ENCODE data around the gene CD14.
A peak's percentile ranks its signal among the peaks of the same experiment; 100 is the strongest.
"Not testable (repeated sequence)": the region's sequence is repeated elsewhere in the genome, so short reads cannot be mapped to it uniquely, and the experiment has no call there.

CD14 gene

DNA sequence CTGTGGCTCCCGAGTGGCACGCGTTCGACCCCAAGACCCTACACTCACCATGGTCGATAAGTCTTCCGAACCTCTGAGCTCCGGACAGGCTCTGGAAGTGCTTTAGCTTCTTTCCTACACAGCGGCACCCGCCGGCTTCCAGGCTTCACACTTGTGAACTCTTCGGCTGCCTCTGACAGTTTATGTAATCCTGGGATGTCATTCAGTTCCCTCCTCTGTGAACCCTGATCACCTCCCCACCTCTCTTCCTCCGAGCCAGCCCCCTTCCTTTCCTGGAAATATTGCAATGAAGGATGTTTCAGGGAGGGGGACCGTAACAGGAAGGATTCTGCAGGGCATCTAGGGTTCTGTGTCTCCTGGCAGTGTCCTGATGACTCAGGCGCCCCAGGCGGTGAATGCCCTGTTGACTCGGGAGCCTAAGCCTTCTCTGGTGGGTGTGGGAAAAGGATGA lies at the start of gene CD14:
Gene CD14 (minus strand): TSS at position 155 of the 451 bp plus-strand sequence. CDS start 104 bp downstream, at position 51.
- Histone ChIP-seq H3K4me1 (ENCODE audit: control insufficient read depth, insufficient read depth, low read length) (peaks cover 12% of the 10 kb centered on the region), H3K4me3 (ENCODE audit: low read length) (peak within 1 kb of the TSS; percentile 48), H3K9ac (ENCODE audit: low read length) (peak within 1 kb of the TSS; percentile 62), H3K9me3 (ENCODE audit: control insufficient read depth, low read length) (no peaks in the 10 kb centered on the region), H3K36me3 (ENCODE audit: control insufficient read depth, insufficient read depth, low read length) (no peaks in the 10 kb centered on the region), H3K27me3 (ENCODE audit: control insufficient read depth, insufficient read depth, low read length) (no peaks in the 10 kb centered on the region)

DNA sequence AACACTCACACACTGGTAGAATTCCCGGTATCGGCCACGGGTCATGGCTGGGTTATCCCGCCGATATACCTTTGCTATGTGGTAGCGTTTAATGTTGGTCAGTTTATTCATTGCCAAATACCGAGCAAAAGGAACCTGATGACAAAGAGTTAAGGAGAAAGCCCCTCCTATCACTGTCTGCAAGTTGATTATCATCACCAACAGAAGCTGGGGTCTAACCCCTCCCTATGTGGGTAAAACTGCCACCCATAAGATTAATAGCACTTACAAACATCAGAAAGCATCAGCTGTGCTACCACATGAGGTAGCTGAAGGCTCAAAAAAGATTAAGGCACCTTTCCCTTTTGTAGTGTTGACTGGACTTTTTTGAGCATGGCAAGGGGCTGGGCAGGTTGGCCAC lies 46.0 kb upstream of the CD14 start:
- no peaks in the 10 kb centered on the region for H3K4me1 ChIP-seq (ENCODE audit: control insufficient read depth, insufficient read depth, low read length)
- no peaks in the 10 kb centered on the region for H3K9me3 ChIP-seq (ENCODE audit: control insufficient read depth, low read length)
- no peaks in the 10 kb centered on the region for H3K27me3 ChIP-seq (ENCODE audit: control insufficient read depth, insufficient read depth, low read length)
- peaks cover 4% of the 10 kb centered on the region for H3K36me3 ChIP-seq (ENCODE audit: control insufficient read depth, insufficient read depth, low read length)
- H3K4me3 ChIP-seq (ENCODE audit: low read length), result no peak overlapping the region
- no peak overlapping the region for H3K9ac ChIP-seq (ENCODE audit: low read length)

DNA sequence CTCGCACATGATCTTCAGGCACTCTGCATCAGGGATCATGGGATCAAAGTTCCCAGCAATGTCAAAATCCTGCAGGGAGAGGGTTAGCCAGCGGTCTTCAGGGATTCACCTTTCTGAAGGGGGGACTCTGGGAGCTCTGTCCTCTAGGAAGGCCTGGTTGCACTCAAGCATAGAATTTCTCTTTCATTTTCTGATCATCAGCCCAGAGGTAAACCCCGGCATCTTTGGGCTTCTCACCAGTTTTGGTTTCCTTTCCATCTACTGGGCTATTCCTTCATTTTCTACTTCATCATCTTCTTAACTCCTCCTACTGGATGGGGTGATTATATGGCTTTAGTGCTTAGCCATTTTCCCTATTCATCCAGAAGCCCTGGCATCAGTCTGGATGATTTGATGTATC lies 45.0 kb upstream of the CD14 start:
- Histone ChIP-seq H3K36me3 (ENCODE audit: control insufficient read depth, insufficient read depth, low read length) (peaks cover 4% of the 10 kb centered on the region), H3K9me3 (ENCODE audit: control insufficient read depth, low read length) (no peaks in the 10 kb centered on the region)

DNA sequence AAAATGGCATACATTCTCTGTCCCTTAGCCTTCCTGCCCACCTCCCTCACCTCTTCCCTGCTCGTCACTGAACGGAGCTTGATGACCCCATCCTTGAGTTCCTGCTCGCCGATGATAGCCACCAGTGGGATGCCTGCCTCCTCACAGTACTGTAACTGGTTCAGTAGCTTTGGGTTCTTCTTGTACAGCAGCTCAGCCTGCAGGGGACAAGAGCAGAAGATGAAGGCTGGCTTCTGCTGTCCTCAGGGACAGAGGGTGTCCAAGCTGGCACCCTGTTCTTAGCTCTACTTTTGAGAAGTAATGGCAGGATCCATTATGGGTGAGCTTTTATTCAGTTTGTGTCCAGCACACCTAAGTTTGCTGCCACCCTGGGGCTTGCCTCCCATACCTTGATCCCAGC lies 41.7 kb upstream of the CD14 start:
- peaks cover 5% of the 10 kb centered on the region for H3K36me3 ChIP-seq (ENCODE audit: control insufficient read depth, insufficient read depth, low read length)
- H3K4me3 ChIP-seq (ENCODE audit: low read length), result no peak overlapping the region
- H3K9me3 ChIP-seq (ENCODE audit: control insufficient read depth, low read length), result no peaks in the 10 kb centered on the region
- H3K27me3 ChIP-seq (ENCODE audit: control insufficient read depth, insufficient read depth, low read length), result no peaks in the 10 kb centered on the region
- H3K9ac ChIP-seq (ENCODE audit: low read length), result no peak overlapping the region
- peaks cover 13% of the 10 kb centered on the region for H3K4me1 ChIP-seq (ENCODE audit: control insufficient read depth, insufficient read depth, low read length)

More for the DNA sequence above, 45.0 kb upstream of the CD14 start:
- H3K27me3 ChIP-seq (ENCODE audit: control insufficient read depth, insufficient read depth, low read length), result no peaks in the 10 kb centered on the region
- no peaks in the 10 kb centered on the region for H3K4me1 ChIP-seq (ENCODE audit: control insufficient read depth, insufficient read depth, low read length)
- H3K9ac ChIP-seq (ENCODE audit: low read length), result no peak overlapping the region
- H3K4me3 ChIP-seq (ENCODE audit: low read length), result no peak overlapping the region

DNA sequence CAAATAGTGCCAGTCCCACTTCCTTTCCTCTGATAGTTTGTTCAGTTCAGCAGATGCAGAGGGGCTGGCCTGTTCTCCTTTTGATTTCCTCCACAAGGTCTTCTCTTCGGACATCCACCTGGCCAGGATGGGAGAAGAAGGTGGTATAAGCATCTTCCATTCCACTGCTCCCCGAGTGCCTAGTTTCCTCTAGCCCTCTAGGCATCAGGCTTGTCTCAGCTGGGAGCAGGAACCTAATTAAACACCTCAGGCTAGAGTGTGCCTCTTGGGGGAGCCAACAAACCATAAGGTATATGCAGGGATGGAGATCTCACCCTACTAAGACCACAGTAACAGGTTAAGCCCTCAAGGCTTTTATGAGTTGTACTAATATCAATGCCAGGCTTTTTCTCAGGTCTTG lies 41.2 kb upstream of the CD14 start:
- Histone ChIP-seq H3K36me3 (ENCODE audit: control insufficient read depth, insufficient read depth, low read length) (peaks cover 10% of the 10 kb centered on the region), H3K4me1 (ENCODE audit: control insufficient read depth, insufficient read depth, low read length) (peaks cover 13% of the 10 kb centered on the region), H3K9ac (ENCODE audit: low read length) (no peak overlapping the region), H3K4me3 (ENCODE audit: low read length) (no peak overlapping the region), H3K27me3 (ENCODE audit: control insufficient read depth, insufficient read depth, low read length) (no peaks in the 10 kb centered on the region), H3K9me3 (ENCODE audit: control insufficient read depth, low read length) (no peaks in the 10 kb centered on the region)

DNA sequence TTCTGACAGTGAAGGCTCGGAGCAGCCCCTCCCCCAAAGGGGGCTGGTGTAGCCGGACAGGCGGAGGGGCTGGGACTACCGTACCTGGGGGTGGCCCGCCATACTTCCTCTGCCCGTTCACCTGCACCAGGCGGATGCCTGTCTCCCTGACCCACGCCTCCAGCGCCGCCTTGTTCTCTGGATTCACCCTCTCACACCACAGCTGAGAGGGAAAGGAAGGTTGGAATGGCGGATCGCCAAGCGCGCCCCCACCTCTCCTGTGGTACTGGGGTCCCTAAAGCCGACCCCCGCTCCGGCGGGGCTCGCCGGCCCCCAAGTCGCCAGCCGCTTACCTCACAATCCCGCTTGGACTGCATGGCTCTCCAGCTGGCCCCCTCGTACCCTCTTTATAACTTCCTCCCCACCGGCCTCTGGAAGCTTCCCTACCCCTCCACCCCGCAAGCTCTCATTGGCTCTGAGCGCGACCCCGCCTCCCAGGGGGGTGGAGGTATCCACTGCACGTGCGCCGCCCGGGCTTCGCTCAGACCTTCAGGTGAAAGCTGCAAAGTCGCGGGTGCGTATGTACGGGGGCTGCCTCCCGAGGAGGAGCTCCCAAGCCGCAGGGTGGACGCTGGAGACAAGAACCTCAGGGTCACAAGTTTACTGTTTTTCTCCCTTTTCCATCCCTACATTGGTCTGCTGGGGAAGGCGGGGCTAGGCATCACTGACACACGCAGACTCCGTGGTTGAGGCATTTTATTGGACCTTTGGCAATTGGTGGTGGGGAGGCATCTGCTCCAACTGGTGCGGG lies 40.4 kb upstream of the CD14 start, which contains the start of gene DND1:
Gene DND1 (minus strand): TSS at position 390 of the 790 bp plus-strand sequence. CDS start 34 bp downstream, at position 356.
- Histone ChIP-seq H3K9me3 (ENCODE audit: control insufficient read depth, low read length) (no peaks in the 10 kb centered on the region), H3K36me3 (ENCODE audit: control insufficient read depth, insufficient read depth, low read length) (peaks cover 17% of the 10 kb centered on the region), H3K9ac (ENCODE audit: low read length) (no peak within 1 kb of the TSS), H3K4me1 (ENCODE audit: control insufficient read depth, insufficient read depth, low read length) (peaks cover 13% of the 10 kb centered on the region), H3K4me3 (ENCODE audit: low read length) (no peak within 1 kb of the TSS), H3K27me3 (ENCODE audit: control insufficient read depth, insufficient read depth, low read length) (no peaks in the 10 kb centered on the region)

DNA sequence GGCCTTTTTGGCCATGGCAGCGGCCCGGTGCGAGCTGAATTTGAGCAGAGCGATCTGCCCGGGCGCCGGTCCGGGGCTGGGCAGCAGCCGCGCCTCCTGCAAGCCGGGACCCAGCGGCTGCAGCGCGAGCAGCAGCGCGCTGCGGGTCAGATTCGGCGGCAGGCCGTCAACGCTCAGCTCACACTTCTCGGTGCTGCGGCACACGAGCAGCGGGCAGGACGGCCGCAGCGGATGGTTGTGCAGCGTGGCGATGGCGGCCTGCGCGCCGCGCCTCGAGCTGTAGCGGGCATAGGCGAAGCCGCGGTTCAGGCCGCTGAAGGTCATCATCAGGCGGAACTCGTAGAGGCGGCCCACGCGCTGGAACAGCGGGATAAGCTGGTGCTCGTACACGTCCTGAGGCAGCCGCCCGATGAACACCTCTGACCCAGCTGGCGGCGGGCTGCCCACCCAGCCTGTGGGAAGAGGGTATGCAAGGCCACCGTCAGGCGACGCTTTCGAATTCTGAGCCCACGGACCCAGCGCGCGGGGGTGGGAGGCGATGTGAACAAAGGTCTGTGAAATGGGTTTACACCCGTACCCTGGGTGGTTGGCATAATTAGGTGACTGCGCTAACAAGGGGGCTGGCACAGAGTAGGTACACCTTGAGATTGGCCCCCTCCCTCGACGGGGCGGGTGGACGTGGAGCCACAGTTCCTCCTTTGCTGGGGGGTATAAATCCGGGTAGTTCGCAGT lies 39.6 kb upstream of the CD14 start:
- Histone ChIP-seq H3K36me3 (ENCODE audit: control insufficient read depth, insufficient read depth, low read length) (peaks cover 22% of the 10 kb centered on the region), H3K4me1 (ENCODE audit: control insufficient read depth, insufficient read depth, low read length) (peaks cover 13% of the 10 kb centered on the region), H3K4me3 (ENCODE audit: low read length) (no peak overlapping the region), H3K27me3 (ENCODE audit: control insufficient read depth, insufficient read depth, low read length) (no peaks in the 10 kb centered on the region), H3K9ac (ENCODE audit: low read length) (no peak overlapping the region), H3K9me3 (ENCODE audit: control insufficient read depth, low read length) (no peaks in the 10 kb centered on the region)

DNA sequence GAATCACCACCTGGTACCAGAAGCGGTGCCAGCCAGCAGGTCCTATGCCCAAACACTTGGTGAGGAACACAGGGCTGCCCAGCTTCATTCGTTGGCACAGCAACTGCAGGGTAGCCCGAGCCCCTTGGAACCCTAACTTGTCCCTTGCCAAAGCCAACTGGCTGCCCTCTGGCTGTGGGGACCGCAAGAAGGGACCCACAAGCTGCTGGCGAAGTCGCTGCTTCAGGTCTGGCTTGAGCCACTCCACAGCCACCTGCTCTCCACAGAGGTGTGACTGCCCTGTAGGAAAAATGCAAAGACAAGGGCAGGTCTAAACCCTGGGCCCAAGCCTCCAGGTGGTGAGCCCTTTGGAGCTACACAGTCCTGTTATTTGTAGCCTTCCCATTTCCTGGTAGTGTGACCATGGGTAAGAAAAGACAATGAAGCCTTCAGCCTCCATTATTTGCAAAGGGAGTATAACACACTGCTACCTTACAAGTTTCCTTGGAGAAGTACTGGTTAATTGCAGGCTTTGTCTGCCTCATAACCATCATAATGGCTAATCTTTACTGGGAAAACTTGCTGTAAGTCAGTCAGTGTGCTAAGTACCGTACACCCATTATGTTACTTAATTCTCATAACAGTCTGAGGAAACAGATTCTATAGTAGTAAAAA lies 38.6 kb upstream of the CD14 start:
- no peak overlapping the region for H3K9ac ChIP-seq (ENCODE audit: low read length)
- H3K9me3 ChIP-seq (ENCODE audit: control insufficient read depth, low read length), result no peaks in the 10 kb centered on the region
- no peak overlapping the region for H3K4me3 ChIP-seq (ENCODE audit: low read length)
- H3K36me3 ChIP-seq (ENCODE audit: control insufficient read depth, insufficient read depth, low read length), result peaks cover 22% of the 10 kb centered on the region
- no peaks in the 10 kb centered on the region for H3K27me3 ChIP-seq (ENCODE audit: control insufficient read depth, insufficient read depth, low read length)
- H3K4me1 ChIP-seq (ENCODE audit: control insufficient read depth, insufficient read depth, low read length), result peaks cover 13% of the 10 kb centered on the region

DNA sequence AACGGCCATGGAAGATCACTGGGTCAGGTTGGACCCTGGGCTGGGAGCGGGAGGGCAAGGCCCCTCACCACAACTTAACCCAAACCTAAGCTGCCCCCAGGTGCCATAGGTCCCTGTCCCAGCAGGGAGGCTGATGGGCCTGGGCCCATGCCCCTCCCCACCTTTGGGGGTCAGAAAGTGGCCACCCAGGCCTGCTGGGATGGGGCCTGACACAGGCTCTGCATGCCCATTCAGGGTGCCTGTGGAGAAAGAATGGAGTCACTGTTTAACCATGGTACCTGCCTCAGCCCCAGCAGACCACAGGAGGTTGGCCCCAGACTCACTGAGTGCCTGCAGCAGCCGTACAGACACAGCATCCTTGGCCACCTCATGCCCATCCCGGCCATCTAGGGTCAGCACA lies 38.1 kb upstream of the CD14 start:
- peaks cover 13% of the 10 kb centered on the region for H3K4me1 ChIP-seq (ENCODE audit: control insufficient read depth, insufficient read depth, low read length)
- H3K4me3 ChIP-seq (ENCODE audit: low read length), result not testable (repeated sequence)
- peaks cover 22% of the 10 kb centered on the region for H3K36me3 ChIP-seq (ENCODE audit: control insufficient read depth, insufficient read depth, low read length)

DNA sequence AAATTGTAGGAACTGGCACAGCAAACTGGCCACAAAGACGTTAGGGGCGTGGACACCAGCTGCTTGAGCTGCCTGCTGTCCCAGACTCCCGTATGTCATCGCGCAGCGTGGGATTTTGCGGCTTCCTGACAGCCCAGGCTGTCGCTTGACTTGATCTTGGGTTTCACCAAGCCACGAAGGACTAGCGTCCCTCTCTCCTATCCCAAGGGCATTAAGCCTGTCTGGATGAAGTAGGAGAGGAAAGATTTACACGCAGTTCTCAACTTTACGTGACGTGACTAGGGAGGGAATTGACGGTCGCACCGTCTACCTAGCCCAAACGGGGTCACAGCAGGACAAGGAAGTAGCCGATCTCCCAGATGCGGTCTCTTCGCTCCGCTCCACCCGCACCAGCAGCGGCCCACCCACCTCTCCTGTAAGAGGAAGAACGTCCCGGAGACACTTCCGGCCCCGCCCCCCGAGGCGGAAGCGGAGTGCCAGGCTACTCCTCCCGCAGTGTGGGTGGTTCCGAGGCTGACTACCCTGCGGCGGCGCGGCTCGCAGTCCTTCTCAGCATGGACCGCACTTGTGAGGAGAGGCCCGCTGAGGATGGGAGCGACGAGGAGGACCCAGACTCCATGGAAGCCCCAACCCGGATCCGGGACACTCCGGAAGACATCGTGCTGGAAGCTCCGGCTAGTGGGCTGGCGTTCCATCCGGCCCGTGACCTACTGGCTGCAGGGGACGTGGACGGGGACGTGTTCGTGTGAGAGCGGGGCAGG lies 31.6 kb upstream of the CD14 start, which contains the start of gene WDR55:
Gene WDR55 (plus strand): TSS at position 546 of the 761 bp plus-strand sequence. CDS start 9 bp downstream, at position 555.
- H3K9me3 ChIP-seq (ENCODE audit: control insufficient read depth, low read length), result no peaks in the 10 kb centered on the region
- H3K4me1 ChIP-seq (ENCODE audit: control insufficient read depth, insufficient read depth, low read length), result no peaks in the 10 kb centered on the region
- H3K9ac ChIP-seq (ENCODE audit: low read length), result peak within 1 kb of the TSS; percentile 68
- peaks cover 16% of the 10 kb centered on the region for H3K36me3 ChIP-seq (ENCODE audit: control insufficient read depth, insufficient read depth, low read length)
- H3K4me3 ChIP-seq (ENCODE audit: low read length), result peak within 1 kb of the TSS; percentile 87
- H3K27me3 ChIP-seq (ENCODE audit: control insufficient read depth, insufficient read depth, low read length), result no peaks in the 10 kb centered on the region

More for the DNA sequence above, 38.1 kb upstream of the CD14 start:
- not testable (repeated sequence) for H3K9ac ChIP-seq (ENCODE audit: low read length); H3K9me3 ChIP-seq (ENCODE audit: control insufficient read depth, low read length); H3K27me3 ChIP-seq (ENCODE audit: control insufficient read depth, insufficient read depth, low read length)

DNA sequence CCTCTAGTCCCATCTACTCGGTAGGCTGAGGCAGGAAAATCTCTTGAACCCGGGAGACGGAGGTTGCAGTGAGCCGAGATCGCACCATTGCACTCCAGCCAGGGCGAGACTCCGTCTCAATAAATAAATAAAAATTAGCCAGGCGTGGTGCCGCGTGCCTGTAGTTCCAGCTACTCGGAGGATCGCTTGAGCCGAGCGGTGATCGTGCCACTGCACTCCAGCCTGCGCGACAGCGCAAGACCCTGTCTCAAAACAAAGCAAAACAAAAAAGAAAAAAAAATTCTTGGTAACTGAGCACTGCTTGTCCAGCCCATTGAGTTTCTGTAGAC lies 31.0 kb upstream of the CD14 start:
- Histone ChIP-seq H3K9me3 (ENCODE audit: control insufficient read depth, low read length) (no peaks in the 10 kb centered on the region), H3K4me3 (ENCODE audit: low read length) (peak overlapping the region; percentile 87), H3K4me1 (ENCODE audit: control insufficient read depth, insufficient read depth, low read length) (no peaks in the 10 kb centered on the region), H3K27me3 (ENCODE audit: control insufficient read depth, insufficient read depth, low read length) (no peaks in the 10 kb centered on the region), H3K9ac (ENCODE audit: low read length) (peak overlapping the region; percentile 68), H3K36me3 (ENCODE audit: control insufficient read depth, insufficient read depth, low read length) (peaks cover 13% of the 10 kb centered on the region)

Measured in mucosa of stomach (tissue), 1 donor.